HG03439 (cell line): Measurements from ENCODE around the gene REV3L.
"Not testable (repeated sequence)": the region's sequence is repeated elsewhere in the genome, so short reads cannot be mapped to it uniquely, and the experiment has no call there.

Experiments
- ATAC-seq: cut with Tn5 transposase; IDR thresholded peaks from one replicate; pipeline ENCODE4 v1.9.1; 2021; ENCODE audit warnings: mild to moderate bottlenecking, moderate library complexity; ENCODE audit not compliant: unreplicated experiment

The REV3L gene, protein sequence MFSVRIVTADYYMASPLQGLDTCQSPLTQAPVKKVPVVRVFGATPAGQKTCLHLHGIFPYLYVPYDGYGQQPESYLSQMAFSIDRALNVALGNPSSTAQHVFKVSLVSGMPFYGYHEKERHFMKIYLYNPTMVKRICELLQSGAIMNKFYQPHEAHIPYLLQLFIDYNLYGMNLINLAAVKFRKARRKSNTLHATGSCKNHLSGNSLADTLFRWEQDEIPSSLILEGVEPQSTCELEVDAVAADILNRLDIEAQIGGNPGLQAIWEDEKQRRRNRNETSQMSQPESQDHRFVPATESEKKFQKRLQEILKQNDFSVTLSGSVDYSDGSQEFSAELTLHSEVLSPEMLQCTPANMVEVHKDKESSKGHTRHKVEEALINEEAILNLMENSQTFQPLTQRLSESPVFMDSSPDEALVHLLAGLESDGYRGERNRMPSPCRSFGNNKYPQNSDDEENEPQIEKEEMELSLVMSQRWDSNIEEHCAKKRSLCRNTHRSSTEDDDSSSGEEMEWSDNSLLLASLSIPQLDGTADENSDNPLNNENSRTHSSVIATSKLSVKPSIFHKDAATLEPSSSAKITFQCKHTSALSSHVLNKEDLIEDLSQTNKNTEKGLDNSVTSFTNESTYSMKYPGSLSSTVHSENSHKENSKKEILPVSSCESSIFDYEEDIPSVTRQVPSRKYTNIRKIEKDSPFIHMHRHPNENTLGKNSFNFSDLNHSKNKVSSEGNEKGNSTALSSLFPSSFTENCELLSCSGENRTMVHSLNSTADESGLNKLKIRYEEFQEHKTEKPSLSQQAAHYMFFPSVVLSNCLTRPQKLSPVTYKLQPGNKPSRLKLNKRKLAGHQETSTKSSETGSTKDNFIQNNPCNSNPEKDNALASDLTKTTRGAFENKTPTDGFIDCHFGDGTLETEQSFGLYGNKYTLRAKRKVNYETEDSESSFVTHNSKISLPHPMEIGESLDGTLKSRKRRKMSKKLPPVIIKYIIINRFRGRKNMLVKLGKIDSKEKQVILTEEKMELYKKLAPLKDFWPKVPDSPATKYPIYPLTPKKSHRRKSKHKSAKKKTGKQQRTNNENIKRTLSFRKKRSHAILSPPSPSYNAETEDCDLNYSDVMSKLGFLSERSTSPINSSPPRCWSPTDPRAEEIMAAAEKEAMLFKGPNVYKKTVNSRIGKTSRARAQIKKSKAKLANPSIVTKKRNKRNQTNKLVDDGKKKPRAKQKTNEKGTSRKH (N-terminal part only)

DNA sequence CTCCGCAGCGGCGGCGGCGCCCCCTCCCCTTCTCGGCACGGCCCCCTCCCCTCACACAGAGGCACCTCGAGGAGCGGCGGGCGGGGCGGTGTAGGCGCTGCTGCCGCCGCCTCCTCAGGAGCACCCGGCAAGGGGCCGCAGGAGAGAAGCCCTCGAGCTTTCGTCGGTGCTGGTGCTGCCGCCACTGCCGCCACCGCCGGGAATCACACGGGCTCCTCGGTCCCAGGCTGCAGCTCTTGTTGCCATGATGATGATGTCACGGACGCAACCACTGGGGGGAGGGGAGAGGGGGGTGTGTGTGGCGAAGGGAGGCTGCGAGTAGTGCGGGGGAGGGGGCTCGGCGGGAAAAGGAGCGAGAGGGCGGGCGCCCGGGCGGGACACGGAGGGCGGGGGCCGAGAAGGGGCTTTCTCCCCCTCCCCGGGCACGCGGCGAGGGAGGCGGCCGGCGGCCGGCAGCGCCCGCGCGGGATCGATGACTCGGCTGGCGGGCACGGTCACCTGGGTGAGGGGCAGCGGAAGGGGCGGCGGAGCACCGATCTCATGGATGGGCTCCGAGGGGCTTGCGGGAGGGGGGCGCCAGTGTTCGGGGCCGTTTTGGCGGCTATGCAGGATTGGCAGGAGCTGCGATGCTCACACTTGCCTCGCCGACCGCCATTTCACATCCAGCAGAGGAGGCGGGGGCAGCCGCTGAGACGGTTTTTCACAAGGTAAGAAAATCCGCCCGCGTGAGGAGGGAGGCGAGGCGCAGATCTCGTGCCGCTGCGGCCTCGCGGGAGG lies at the start of gene REV3L:
Gene REV3L, minus strand, starts transcription at position 260 of the 777 bp plus-strand sequence. CDS start 330 bp downstream, outside the sequence.
- ATAC-seq, result peak; percentile 34

DNA sequence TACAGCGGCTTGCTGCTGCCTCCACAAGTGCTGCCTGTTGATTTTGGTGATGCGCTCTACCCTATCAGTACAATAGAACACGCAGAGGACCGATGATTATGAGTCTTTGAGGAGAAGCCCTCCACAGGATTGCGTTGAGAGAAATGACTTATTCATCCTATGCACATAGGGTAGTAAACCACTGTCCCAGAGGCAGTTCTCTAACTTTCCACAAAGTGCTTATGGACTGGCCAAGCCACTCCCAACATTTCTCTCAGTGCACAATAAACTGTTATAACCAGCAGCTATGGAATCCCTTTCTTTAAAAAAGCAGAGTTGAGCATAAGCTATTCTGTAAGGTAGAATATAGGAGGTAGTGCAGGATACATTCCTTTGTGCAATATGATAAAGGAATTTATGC lies 48.2 kb upstream of the REV3L start:
- no peak for ATAC-seq

DNA sequence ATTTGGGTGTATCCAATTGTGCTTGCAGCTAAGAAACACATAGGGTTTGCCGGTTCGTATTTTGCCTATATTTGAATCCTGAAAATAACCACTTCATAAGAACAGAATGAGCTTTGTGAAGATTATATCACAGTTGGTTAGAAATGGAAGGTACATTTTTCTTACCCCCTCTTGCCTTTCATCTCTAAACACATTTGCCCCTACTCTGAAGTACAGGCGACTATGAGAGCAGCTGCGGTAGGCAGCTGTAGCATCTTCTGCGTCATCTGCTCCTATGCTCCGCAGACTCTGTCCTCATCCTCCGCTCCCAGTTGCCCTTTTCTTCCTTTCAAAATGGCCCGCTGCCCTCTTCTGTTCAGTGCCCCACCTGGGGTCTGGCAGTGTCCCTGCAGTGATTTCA lies 47.6 kb upstream of the REV3L start:
- ATAC-seq, result no peak

DNA sequence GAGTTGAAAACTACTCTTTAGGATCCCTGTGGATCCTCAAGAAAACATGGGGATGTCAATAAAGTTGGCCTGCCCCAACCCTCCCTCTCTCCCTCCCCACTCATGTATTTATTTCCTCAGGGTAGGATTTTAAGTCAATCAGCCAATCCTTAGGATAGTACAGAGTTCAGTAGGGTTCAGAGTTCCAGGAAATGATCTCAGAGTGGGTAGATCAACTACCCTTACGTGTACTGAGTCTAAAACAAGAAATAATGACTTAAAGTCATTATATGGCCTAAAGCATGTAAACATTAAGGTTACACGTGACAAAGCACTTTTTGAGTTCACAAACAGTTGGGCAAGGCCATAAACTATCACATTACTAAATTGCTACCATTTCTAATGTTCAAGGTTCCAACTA lies 47.2 kb upstream of the REV3L start:
- ATAC-seq, result no peak

DNA sequence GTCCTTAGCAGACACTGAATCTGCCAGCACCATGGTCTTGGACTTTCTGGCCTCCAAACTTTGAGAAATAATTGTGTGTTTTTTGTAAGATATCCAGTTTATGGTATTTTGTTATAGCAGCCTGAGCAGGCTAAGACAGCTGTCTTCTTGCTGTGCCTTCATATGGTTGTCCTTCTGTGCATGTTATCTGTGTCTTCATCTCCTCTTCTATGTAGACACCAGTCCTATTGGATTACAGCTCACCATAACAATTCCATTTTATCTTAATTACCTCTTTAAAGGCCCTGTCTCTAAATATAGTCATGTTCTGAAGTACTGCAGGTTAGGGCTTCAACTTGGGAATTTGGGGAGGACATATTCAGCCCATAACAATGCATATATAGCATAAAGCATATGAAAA lies 44.3 kb upstream of the REV3L start:
- ATAC-seq, result no peak

DNA sequence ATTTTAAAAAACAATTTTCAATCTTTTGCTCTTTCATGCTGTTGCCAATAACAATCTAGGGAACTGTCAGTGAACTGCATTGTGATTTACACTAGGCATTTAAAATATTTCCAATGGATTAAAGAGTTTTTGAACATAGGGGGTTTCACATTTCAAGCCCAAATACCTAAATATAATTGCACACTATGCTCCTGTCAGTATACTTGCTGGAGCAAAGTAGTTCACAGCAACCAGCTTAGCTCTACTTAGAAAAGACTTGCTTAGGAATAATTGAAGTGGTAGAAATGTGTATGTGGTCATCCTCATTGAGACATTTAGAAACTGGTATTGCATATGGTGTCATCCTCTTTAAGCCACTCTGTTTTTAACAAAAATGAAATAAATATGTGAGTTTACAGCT lies 41.7 kb upstream of the REV3L start:
- ATAC-seq, result no peak

DNA sequence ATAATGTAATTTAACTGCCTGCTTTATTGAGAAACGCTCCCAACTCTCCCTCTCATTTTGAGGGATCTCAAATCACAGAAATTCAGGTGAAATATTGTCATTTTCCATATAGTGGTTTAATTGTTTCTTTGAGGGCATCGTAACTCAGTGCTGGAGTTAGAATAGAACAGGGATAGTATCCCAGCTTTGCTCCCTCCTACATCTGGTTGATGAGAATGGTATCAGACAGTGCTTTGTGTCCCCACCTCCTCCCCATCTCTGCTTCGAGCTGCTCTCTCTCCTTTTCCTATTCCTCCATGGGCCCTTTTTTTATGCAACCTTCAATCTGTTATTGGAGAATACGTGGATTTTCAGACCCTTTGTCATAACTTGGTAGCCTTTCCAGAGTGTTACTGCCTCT lies 41.2 kb upstream of the REV3L start:
- no peak for ATAC-seq

DNA sequence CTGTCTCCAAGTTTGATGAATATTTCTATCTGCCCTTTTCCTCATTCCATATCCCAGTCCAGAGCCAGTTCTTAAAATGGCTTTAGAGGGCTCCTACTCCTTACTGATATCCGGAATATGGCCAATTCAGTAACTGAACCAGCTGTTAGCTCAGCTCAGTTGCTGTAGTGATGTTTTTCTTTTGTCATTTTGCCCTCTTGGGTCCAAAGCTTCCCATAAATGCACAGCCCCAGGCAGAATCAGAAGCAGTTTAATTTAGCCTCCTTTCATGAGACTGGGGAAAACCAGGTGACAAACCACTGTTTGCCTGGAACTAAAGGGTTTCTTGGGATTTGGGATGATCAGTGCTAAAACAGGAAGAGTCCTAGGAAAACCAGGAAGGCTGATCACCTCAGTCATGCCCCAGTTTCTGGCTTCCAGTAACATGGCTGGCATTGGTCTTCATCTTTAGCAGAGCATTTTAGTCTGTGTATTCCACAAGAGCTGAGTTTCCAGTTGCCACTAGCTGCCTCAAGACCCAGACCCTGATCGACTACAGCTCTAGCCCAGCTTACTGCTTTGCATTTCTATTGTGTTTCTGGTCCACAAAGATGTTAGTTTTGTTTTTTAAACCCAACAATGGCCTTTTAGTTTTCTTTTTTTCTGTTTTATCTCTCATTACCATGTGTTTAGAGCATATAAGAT lies 40.6 kb upstream of the REV3L start:
- ATAC-seq, result no peak

DNA sequence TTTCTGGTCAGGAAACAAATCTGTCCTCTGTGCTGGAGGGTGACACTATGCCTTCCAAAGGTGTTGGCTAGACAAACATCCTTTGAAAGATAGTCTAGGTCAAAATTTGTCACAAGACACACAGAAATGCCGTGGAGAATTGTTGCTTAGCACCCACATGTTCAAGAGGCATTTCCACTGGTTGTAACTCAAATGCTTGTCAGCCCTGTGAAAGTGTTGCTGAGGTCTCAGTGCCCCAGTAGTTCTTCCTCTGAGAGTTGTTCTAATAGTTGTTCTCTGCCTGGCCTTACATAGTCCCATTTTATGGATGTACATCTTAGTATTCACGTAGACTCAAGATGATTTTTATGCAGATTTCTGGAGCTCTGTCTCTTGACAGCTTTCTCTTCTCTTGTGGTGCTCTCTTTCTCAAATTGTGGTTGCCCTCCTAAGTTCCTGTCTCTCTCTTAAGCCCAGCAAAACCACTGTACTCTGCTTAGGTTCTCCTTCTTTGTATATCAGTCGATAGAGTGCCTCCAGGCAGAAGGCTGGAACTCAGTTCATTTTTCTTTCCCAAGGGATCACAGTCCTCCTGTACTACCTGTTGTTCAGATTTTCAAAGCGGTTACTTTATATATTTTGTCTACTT lies 39.5 kb upstream of the REV3L start:
- no peak for ATAC-seq

DNA sequence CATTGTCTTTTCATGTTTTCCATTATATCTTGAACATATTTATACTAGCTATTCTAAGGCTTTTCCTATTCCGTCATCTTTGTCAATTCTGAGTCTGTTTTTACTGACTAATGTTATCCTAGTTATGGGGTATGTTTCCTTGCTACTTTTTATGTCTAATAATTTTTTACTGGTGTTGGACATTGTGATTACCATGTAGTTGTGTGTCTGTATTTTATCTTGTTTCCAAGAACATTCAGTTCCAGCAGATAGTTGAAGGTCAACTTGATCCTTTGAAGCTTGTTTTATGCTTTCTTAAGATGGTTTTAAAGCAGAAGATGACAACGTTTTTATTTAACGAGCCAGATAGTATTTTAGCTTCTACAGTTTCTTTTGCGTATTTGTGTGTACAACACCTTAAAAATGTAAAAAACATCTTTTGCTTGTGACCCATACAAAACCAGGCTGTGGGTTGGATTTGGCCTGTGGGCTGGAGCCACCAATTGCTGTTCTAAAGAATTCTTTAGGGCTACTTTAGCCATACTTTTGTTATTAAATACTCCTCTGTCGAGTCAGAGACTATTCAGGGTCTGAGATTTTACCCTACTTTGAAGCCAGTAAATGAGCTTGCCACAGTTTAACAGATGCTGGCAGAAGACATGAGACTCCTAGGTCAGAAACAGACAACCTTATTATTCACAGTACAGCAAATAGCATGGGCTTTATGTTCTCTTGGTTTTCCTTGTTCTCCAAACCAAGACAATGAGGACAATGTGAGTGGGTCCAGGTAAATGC lies 38.7 kb upstream of the REV3L start:
- ATAC-seq, result no peak

DNA sequence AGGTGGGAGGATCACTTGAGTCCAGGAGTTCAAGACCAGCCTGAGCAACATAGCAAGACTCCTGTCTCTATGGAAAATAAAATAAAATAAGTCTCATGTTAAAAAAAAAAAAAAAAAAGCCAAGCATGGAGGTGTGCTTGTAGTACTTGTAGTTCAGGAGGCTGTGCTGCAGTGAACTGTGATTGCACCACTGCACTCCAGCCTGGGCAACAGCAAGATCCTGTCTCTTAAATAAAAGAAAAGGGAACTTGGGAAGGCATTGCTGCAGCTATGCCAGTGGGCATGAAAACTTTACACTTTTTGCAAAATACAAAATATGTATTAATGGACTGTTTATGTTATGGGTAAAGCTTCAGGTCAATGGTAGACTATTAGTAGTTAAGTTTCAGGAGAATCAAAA lies 37.5 kb upstream of the REV3L start:
- no peak for ATAC-seq

DNA sequence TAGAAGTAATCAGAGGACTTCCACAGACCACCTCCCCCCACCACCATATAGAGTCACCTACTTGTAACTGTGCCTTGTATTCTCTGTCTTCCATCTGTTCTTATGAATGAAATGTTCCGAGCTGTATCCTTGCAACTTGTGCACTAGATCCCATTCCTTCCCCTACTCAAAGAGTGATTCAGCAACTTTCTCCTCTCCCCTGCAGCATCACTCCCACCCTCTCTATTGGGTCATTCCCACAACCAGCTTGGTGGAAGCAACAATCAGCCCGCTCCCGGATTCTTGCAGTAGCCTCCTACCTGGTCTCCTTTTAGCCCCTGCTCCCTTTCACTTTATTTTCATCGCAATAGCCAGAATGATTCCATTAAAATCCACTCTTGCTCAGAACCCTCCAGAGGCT lies 34.9 kb upstream of the REV3L start:
- no peak for ATAC-seq

DNA sequence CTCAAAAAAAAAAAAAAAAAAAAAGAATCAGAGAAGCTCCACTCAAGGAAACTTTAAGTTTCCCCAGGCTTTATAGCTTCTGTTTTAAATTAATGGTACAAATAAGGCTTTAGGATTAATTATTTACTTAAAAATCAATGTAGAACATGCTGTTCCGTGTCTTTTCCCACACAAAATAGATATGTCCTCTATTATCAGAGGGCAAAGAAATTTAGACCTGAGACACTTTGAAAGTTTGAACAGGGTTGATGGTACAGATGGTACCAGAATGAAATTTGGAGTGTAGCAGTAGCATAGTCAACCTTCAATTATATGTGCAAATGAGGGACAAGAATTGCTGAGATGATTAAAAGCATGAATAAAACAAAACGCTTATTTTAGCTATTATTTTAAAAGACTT lies 32.2 kb upstream of the REV3L start:
- no peak for ATAC-seq

DNA sequence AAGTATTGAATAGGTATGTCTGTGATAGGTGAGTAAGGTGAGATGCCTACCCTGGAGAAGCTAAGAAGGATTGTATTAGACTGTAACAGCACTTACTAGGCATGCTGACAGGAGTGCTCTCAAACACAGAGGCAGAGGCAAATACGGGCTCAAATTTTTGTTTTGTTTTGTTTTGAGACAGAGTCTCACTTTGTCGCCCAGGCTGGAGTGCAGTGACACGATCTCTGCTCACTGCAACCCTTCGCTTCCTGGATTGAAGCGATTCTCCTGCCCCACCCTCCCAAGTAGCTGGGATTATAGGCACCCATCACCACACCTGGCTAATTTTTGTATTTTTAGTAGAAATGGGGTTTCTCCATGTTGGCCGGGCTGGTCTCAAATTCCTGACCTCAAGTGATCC lies 31.5 kb upstream of the REV3L start:
- ATAC-seq, result not testable (repeated sequence)

DNA sequence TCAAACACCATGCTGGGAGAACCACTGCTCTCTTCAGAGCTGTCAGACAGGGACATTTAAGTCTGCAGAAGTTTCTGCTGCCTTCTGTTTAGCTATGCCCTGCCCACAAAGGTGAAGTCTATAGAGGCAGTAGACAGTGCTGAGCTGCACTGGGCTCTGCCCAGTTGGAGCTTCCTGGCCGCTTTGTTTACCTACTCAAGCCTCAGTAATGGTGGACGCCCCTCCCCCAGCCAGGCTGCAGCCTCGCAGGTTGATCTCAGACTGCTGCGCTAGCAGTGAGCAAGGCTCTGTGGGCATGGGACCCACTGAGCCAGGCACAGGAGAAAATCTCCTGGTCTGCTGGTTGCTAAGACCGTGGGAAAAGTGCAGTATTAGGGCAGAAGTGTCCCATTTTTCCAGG lies 24.2 kb upstream of the REV3L start:
- not testable (repeated sequence) for ATAC-seq

DNA sequence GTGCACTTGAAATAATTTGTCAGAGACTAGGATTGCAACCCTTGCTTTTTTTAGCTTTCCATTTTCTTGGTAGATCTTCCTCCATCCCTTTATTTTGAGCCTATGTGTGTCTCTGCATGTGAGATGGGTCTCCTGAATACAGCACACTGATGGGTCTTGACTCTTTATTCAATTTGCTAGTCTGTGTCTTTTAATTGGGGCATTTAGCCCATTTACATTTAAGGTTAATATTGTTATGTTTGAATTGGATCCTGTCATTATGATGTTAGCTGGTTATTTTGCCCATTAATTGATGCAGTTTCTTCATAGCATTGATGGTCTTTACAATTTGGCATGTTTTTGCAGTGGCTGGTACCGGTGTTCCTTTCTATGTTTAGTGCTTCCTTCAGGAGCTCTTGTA lies 22.5 kb upstream of the REV3L start:
- ATAC-seq, result not testable (repeated sequence)

DNA sequence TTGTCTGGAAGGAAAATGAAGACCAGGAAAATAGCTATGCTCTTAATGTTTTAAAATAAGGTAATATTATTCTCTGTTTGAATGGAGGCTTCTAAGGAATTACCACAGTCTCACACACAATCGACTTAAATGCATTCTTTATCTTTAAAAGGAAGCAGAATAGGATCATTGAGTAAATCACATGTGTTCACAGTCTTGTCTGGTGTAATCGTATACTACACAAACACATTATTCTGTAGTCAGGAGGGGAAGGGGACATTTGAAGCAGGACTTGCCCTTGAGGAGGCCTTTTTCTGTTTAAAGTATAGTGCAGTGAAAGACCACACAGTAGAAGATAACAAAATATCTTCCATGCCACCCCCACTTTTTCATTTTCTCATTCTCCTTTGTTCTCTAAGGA lies 20.6 kb upstream of the REV3L start:
- no peak for ATAC-seq

DNA sequence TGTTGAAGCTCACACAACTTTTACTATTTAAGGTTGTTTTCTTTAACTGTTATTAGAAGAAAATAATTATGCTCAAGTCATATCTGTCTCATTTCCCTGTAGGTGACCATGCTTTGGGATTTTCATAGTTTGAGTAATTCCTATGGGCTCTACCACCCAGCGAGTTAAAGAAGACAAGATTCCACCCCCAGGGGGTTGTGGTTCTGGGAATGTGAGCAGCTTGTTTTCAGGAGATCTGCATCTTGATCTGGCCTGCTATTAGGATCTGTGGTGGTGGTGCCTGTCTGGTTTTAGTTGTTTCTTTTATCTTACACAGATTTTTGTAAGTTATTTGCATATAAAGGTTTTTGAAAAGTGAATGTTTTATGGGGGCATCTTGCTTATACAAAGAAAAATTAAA lies 20.2 kb upstream of the REV3L start:
- ATAC-seq, result no peak

DNA sequence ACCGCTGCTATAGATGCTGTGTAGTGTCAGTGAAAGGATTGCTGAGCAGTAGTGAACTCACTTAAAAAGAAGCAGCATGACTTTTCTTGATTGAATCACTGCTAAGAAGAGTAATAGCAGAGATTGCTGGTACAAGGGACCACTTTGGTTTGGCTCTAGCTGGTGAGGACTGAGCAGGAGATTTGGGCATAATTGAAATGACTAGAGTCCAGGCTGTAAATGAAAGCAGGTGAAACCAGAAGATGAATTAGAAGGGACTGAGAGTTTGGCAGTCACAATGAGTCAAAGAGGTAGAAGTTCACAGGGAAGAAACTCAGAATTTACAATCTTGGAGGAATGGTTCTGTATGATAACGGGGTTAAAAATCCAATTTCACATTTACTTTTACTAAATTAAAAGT lies 19.1 kb upstream of the REV3L start:
- ATAC-seq, result no peak
